Endothelial cell of coronary artery (primary cell): ENCODE results near the gene ATP6V1E1. TPM values are rescaled to one million over a fixed set of nuclear protein-coding genes. Genes with fewer than 3 reads are reported as not detected.

ENCODE experiments used
- total RNA-seq: library from RNA; depleted of rRNA; stranded (reverse); fragments of >200 nt; gene quantifications from 2 replicates; pipeline ENCODE4 v1.2.3, GENCODE V29; 2014

ATP6V1E1 gene
- 99.1 and 107 TPM in 2 replicates for total RNA-seq

DNA sequence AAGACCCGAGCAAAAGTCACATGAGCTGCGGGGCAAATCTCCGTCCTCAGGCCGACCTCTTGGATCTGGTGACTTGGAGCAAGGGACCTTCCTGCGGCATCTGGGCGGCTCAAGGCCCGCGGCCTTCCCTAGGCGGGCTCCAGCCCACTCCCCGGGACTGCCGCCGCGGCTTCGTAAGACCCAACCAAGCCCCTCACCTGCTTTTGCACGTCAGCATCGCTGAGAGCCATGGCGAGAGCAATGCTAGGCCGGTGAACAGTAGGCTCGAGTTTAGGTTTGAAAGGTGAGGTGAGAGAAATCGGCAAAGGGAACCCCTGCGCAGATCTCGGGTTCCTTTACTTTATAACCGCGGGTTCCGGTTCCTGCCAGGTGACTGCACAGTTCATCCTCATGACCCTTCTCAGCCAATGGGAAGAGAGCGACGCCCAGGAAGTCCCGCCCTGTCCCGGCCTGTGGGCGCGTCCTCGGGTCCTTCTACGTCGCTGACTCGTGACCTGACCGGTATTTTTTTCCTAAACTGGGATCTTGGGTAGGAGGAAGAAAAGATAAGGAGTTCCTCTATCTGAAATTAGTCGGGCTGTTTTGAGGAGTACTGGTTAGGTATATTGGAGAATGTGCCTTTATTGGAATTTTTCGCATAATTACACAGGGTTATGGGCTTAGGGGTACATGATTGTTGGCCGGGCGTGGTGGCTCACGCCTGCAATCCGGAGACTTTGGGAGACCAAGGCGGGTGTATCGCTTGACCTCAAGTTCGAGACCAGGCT is at the start of gene ATP6V1E1:
ATP6V1E1 (minus strand) TSS at position 344 of the 767 bp plus-strand sequence; CDS start at position 230, 114 bp downstream.

DNA sequence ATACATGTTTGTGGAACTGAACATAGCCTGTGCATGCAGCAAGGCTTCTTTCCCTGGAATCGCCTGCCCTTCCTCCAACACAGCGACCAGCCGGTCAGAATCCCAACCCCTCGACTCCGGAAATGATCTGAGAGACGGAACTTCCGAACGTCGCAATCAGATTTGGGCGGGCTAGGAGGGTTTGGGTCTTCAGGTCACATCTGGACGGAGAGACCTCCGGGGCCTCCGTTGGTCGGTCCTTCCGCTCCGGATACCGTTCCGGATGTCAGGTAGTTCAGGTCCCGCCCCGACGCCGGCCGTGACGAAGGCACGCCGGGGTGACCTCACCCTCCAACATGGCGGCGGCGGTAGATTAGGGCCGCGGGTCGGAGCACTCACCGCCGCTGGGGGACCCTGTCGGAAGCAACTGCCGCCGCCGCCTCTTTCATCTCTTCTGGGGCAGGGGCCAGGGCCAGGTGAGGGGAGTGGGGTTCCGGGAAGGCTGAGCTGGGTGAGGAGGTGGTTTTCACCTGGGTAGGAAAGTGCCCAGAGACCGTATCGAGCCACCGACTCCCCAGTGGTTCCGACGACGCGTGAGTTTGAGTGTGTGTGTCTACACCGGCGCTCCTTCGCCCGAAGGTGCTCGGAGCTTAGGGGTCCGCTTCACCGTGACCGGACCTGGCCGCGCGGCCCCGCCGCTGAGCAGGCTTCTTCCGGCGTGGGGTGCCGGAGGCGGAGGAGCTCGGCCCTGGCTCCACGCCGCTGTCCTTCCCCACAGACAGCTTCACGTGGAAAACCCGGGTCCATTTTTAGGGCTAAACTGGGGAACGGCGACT is 10.1 kb upstream of the ATP6V1E1 start, which contains the start of gene BCL2L13:
BCL2L13 (plus strand) TSS at position 326 of the 815 bp plus-strand sequence. CDS start 16,955 bp downstream, outside the sequence.

DNA sequence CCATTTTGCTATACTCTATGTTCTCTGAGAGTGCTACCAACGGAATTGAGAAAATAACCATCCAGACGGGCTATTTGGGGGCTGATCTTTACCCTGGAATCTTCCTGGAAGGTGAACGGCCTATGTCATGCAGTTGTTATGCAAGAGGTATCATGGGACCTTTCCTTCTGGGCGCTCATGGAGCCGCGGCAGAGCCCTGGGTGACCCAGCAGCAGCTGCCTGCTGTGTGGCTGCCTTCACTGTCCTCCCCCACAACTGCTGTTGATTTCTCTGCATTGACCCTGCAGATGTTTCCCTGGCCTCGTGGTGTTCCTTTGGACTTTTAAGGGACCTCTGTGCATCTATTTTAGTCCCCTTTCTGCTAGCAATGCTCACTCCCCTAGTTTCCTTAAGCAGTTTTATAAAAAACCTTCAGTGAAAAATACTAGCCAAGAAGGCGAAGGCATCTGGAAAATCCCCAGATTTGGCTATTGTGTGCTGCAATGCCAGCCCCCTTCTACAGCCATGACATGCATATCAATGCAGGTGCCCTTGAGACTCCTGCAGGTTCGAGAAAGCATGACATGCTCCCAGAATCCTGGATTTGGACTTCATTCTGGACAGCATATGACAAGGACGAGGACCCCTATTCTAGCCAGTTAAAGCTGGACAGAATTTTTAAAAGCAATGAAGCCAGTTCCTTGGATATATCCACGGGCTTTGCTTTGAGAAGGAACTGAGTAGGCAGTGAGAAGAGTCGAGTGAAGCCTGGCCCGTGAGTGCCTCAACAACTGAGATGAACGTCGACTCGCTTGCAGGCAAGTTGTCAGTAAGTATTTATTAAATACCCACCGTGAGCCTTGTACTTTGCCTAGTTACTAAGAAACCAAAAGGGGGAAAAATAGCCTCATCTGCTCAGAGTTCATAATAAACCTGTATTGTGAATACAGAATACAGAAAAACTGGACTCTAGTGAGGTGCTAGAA is 65.4 kb downstream of the ATP6V1E1 start, which contains the start of gene SLC25A18:
SLC25A18 (plus strand) TSS at position 593 of the 965 bp plus-strand sequence. CDS start 16,447 bp downstream, outside the sequence.

Other genes with a start within 250 kb of the ATP6V1E1 start
- gene SLC25A18, start 65.3 kb downstream of the ATP6V1E1 start, total RNA-seq = not detected in 2 replicates
- gene BCL2L13, start 10.0 kb upstream of the ATP6V1E1 start, total RNA-seq = 56.5 and 60.3 TPM in 2 replicates
- 34.9 and 56.9 TPM in 2 replicates for gene BID, start 145.7 kb upstream of the ATP6V1E1 start, total RNA-seq